Vagina (tissue), 2 donors: ENCODE measurements around the gene DDX39B. TPM values are rescaled to one million over a fixed set of nuclear protein-coding genes. Genes with fewer than 3 reads are reported as not detected.
A peak's percentile ranks its signal among the peaks of the same experiment; 100 is the strongest.
"Not testable (repeated sequence)": the region's sequence is repeated elsewhere in the genome, so short reads cannot be mapped to it uniquely, and the experiment has no call there.

ENCODE experiments used
- DNase-seq, 2 donors: peaks; one replicate each; pipeline ENCODE4 v3.0.0-alpha.2; 2017; ENCODE audit errors: extremely low spot score in 2 of 2
- H3K27ac ChIP-seq: fragments of 200-600 bp; sonication (generic); one replicate; pipeline ENCODE4 v1.5.1; 2019
- H3K27me3 ChIP-seq: fragments of 200-600 bp; sonication (generic); one replicate; pipeline ENCODE4 v1.5.1; 2019
- H3K36me3 ChIP-seq, 2 donors: fragments of 200-600 bp; sonication (generic); one replicate each; pipeline ENCODE4 v1.5.1; 2017 to 2019
- H3K4me1 ChIP-seq: fragments of 200-600 bp; sonication (generic); one replicate; pipeline ENCODE4 v1.5.1; 2019
- H3K4me3 ChIP-seq, 2 donors: fragments of 200-600 bp; sonication (generic); 1 replicate in 1 of 2; 2 replicates in 1 of 2; pipeline ENCODE4 v1.5.1; 2016 to 2019
- H3K9me3 ChIP-seq: fragments of 200-600 bp; sonication (generic); one replicate; pipeline ENCODE4 v1.5.1; 2019
- POLR2A ChIP-seq, 2 donors: fragments of 450-650 bp; IDR thresholded peaks; one replicate each; pipeline ENCODE4 v1.6.1; 2017; ENCODE audit warnings: antibody characterized with exemption in 2 of 2, mild to moderate bottlenecking in 2 of 2, moderate library complexity in 2 of 2
- POLR2AphosphoS5 ChIP-seq, 2 donors: sonication (generic); formaldehyde crosslinking; IDR thresholded peaks; one replicate each; pipeline ENCODE4 v1.9.0; 2017; ENCODE audit warnings: antibody characterized with exemption in 2 of 2, mild to moderate bottlenecking in 2 of 2, low read depth in 1 of 2; ENCODE audit not compliant: insufficient read depth in 1 of 2
- intact Hi-C: fragments of 100-400 bp; cut with DNase I; formaldehyde crosslinking; loops from one replicate; pipeline ENCODE4 v1.15.1; 2023
- total RNA-seq: library from RNA; depleted of rRNA; stranded (reverse); fragments of >200 nt; gene quantifications from one replicate; pipeline ENCODE4 v1.2.3, GENCODE V29; 2016
- TF ChIP-seq, protein P1 (sequence below), 3 experiments: fragments of 450-650 bp in 2 of 3; fragments of 200-600 bp in 1 of 3; sonication (generic) in 1 of 3; IDR thresholded peaks; one replicate each; pipeline ENCODE4 v1.5.1; 2017 to 2019; ENCODE audit warnings: antibody characterized with exemption in 3 of 3, mild to moderate bottlenecking in 2 of 3, moderate library complexity in 2 of 3

DDX39B gene
- total RNA-seq, 1 donor from 2014 or later: 299 TPM

DNA sequence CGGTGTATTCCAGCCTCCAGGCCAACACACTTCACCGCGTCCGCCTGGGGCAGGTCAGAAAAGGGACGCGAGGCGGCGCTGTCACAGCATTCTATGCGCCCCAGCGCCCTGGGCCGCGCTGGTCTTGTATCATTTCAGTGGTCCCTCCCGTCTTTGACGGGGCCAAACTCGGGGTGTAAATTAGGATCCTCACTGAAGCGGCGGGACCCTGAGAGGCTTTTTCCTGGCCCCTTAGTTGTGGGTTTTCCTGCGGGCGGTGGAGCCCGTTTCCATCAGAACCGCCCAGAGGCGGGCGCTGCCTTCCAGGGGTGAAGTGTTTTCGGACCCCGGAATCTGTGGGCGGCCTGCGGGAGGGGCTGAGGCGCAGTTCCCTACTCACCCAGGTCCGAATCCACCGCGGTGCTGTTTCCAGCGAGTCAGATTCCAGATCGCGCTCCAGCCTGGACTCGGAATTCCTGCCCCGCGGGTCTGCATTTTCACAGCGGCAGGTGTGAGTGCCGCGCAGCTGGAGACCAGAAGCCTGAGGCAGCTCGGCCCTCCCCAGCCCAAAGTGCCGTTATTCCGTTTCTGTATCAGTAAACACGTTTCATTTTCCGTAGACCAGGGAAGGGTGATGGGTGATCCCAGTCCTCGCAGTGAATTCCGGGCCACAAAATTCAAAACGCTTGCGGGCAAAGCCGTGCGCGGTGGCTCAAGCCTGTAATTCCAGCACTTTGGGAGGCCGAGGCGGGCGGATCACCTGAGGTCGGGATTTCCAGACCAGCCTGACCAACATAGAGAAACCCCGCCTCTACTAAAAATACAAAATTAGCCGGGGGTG is 47.7 kb downstream of the DDX39B start:
- intact Hi-C loops: no loop called here
- no peaks in the 10 kb centered on the region for H3K9me3 ChIP-seq
- H3K4me1 ChIP-seq: peaks cover 11% of the 10 kb centered on the region
- H3K4me3 ChIP-seq: peak overlapping the region; percentile 57 to 65
- H3K27ac ChIP-seq: peak overlapping the region; percentile 64
- H3K27me3 ChIP-seq: no peaks in the 10 kb centered on the region
- DNase-seq: no peak
- TF ChIP-seq POLR2A (IDR thresholded peaks at IDR 0.05) (no peak), POLR2AphosphoS5 (IDR thresholded peaks at IDR 0.05; ENCODE audit: insufficient read depth in 1 of 2, low read depth in 1 of 2) (peak; percentile 25 to 58)
- TF ChIP-seq, protein P1, sequence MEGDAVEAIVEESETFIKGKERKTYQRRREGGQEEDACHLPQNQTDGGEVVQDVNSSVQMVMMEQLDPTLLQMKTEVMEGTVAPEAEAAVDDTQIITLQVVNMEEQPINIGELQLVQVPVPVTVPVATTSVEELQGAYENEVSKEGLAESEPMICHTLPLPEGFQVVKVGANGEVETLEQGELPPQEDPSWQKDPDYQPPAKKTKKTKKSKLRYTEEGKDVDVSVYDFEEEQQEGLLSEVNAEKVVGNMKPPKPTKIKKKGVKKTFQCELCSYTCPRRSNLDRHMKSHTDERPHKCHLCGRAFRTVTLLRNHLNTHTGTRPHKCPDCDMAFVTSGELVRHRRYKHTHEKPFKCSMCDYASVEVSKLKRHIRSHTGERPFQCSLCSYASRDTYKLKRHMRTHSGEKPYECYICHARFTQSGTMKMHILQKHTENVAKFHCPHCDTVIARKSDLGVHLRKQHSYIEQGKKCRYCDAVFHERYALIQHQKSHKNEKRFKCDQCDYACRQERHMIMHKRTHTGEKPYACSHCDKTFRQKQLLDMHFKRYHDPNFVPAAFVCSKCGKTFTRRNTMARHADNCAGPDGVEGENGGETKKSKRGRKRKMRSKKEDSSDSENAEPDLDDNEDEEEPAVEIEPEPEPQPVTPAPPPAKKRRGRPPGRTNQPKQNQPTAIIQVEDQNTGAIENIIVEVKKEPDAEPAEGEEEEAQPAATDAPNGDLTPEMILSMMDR (IDR thresholded peaks at IDR 0.05): peak; percentile 49 to 77 (median 56)
- no peaks in the 10 kb centered on the region for H3K36me3 ChIP-seq

DNA sequence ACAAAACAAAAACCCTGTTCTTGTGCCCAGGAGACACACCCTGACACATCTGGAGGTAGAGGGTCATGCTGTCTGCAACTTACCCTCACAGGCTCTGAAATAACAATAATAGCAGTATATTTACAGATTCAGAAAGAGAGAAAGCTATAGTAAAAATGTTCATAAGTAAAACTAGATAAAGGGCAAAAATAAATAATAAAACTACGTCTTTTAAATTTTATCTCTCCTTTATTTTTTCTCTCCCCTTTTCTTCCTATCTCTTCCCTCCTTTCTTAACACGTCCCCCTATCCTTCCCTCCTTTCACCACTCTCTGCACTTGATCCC is 48.3 kb downstream of the DDX39B start:
- intact Hi-C loops, H3K27me3 ChIP-seq: not testable (repeated sequence)
- peak overlapping the region; percentile 57 to 65 for H3K4me3 ChIP-seq

DNA sequence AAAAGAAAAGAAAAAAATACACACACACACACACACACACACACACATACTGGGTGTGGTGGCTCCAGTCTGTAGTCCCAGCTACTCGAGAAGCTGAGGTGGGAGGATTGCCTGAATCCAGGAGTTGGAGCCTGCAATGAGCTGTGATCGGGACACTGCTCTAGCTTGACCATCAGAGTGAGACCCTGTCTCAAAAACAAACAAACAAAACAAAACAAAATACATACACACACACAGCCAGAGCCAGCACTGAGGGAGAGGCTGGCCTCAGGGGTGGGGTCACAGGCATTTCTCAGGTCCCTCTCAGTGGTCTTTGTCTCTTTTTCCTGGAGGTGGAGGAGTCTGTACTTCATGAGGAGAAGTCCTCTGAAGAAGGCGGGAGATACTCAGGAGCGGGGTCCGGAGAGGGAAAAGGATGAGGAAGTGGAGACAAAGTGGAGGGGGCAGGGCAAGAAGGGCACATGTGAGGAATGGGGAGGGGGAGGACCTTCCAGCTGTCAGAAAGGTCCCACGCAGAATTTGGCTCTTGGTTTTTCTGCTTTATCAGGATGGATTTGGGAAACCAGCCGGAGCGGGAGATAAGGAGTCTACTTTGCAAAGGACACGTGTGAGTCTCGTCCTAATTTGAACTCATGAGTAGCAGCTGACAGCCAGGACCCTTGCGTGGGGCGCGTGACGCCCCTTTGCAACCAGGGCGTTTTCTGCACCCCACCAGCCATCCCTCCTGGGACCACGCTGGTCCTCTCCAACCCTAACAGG is 51.5 kb downstream of the DDX39B start:
- no peaks in the 10 kb centered on the region for H3K36me3 ChIP-seq
- no peak for DNase-seq

More for the DNA sequence above, 48.3 kb downstream of the DDX39B start:
- not testable (repeated sequence) for H3K27ac ChIP-seq, DNase-seq, H3K4me1 ChIP-seq, H3K9me3 ChIP-seq, H3K36me3 ChIP-seq

DNA sequence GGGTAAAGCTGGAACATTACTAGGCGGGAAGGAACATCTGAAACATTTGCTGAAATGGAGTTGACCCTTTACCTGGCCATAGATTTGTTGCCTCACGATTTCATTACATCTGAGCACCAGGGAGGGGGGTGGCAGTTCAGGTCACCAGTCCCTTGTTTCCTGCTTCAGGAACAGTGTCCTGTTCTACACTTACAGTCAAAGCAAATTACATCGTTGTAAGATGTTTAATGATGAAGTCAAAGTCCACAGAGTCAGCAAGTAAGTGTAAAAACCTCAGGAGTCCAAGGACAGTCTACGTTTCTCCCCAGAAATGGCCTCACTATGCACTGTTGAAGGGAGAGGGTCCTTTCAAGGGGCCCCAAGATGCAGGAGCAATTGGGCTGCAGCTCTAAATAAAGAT is 52.7 kb downstream of the DDX39B start:
- peaks cover 6% of the 10 kb centered on the region for H3K4me1 ChIP-seq
- TF ChIP-seq POLR2A (IDR thresholded peaks at IDR 0.05) (no peak), POLR2AphosphoS5 (IDR thresholded peaks at IDR 0.05; ENCODE audit: insufficient read depth in 1 of 2, low read depth in 1 of 2) (no peak)
- no peaks in the 10 kb centered on the region for H3K36me3 ChIP-seq
- intact Hi-C loops: no loop called here
- H3K4me3 ChIP-seq: no peak overlapping the region
- no peak for DNase-seq
- H3K9me3 ChIP-seq: no peaks in the 10 kb centered on the region
- no peaks in the 10 kb centered on the region for H3K27me3 ChIP-seq
- no peak overlapping the region for H3K27ac ChIP-seq

More for the DNA sequence above, 51.5 kb downstream of the DDX39B start:
- Histone ChIP-seq H3K27me3 (no peaks in the 10 kb centered on the region), H3K4me1 (peaks cover 6% of the 10 kb centered on the region), H3K9me3 (no peaks in the 10 kb centered on the region), H3K27ac (no peak overlapping the region), H3K4me3 (no peak overlapping the region)
- no peak for TF ChIP-seq POLR2A (IDR thresholded peaks at IDR 0.05)
- TF ChIP-seq, protein P1 (IDR thresholded peaks at IDR 0.05): no peak
- no peak for TF ChIP-seq POLR2AphosphoS5 (IDR thresholded peaks at IDR 0.05; ENCODE audit: insufficient read depth in 1 of 2, low read depth in 1 of 2)
- intact Hi-C loops: no loop called here

DNA sequence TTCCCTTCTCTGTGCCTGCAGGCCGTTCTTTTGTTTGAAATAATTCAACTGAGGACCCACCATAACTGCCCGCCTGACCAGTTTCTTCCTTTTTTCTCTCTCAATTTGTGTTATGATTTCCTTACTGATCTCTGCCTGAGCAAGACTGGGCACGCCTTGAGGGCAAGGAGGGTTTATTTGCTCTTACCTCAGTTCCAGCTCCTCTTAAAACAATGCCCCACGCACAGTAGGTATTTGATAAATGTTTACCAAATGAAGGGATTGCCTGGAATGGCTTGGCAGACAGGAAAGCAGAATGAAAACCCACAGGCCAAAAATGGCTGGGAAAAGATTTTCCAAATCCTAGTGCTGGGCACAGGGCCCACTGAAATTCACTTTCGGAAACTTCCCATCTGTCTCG is 54.1 kb downstream of the DDX39B start:
- H3K36me3 ChIP-seq, H3K9me3 ChIP-seq, H3K27ac ChIP-seq, DNase-seq, H3K4me1 ChIP-seq, H3K4me3 ChIP-seq, intact Hi-C loops, H3K27me3 ChIP-seq: not testable (repeated sequence)

DNA sequence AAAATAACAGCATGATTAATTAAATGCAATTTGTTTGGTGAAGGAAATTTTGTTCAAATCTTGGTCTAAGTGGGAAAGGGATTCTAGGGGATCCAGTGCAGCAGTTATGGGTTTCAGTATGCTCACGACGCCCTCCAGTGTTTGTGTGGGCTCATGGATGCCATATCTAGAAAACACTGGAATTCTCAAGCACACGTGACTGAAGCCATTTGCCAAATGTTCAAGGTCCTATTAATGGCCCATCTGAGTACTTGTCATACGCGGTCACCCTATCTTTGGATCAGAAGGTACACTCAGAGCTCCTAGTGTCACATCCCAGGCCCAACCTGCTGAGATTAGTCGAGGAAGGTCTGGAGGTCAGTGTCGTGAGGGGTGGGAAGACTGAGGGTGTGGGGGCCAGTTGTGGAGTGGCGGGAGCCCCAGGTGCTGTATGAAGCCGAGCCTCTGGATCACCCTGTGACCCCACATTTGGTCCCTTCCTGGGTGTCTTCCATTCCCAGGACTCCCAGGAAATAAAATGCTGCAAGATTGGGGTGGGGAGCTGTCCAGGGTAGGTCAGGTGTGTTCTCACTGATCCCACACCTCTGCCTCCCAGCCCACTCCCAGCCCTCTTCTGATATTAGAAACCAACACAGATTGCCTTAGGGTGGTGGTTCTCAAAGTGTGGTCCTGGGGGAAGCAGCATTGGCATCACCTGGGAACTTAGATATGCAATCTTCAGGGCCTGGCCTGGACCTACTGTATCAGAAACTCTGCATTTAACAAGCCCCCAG is 55.6 kb downstream of the DDX39B start:
- intact Hi-C loops: not testable (repeated sequence)

More for the DNA sequence above, 55.6 kb downstream of the DDX39B start:
- DNase-seq, H3K27ac ChIP-seq, H3K4me3 ChIP-seq, H3K27me3 ChIP-seq, H3K4me1 ChIP-seq, H3K9me3 ChIP-seq, H3K36me3 ChIP-seq: not testable (repeated sequence)
